A549 (cell line): ENCODE measurements around the gene OR5B2. TPM values are rescaled to one million over a fixed set of nuclear protein-coding genes. Genes with fewer than 3 reads are reported as not detected.

Experiments used
- ATAC-seq, 2 experiments: fragments of 200-7000 bp in 1 of 2; fragments of >200 bp in 1 of 2; cut with Nextera tagmentation in 1 of 2; cut with Tn5 transposase in 1 of 2; 3 replicates each; pipeline versions ENCODE4 v1.8.0 to v1.9.1; 2018 to 2020; ENCODE audit warnings: mild to moderate bottlenecking in 1 of 2, moderate library complexity in 1 of 2
- CTCF ChIA-PET: fragments of 300-600 bp; sonication (Branson Sonifier 250); formaldehyde crosslinking; extraction: SDS; loops from one replicate; lab custom pipeline; 2021; ENCODE audit warnings: antibody characterized with exemption, inconsistent platforms; lab: Yijun Ruan, JAX
- POLR2A ChIA-PET: fragments of 350-600 bp; formaldehyde crosslinking; extraction: SDS; loops from one replicate; lab custom pipeline; 2021; ENCODE audit warnings: antibody characterized with exemption, inconsistent platforms; lab: Yijun Ruan, JAX
- DNase-seq, 2 experiments: peaks; one replicate each; pipeline versions ENCODE4 v3.0.0 to v3.0.0-alpha.2; 2011 to 2016; ENCODE audit warnings: low read depth in 1 of 2, low spot score in 1 of 2
- FAIRE-seq: peaks from 2 replicates; lab custom pipeline; 2011; peaks lifted over from hg19 to GRCh38; lab: Jason Lieb, UNC
- H3K27ac ChIP-seq, 2 experiments: fragments of >200 bp; sonication (Bioruptor Twin); formaldehyde crosslinking; 3 replicates each; pipeline ENCODE4 v1.5.1; 2016 to 2017
- H3K4me1 ChIP-seq: fragments of >200 bp; sonication (Bioruptor Twin); formaldehyde crosslinking; 3 replicates; pipeline ENCODE4 v1.6.1; 2016
- H3K4me2 ChIP-seq: fragments of >200 bp; sonication (Bioruptor Twin); formaldehyde crosslinking; 3 replicates; pipeline ENCODE4 v1.6.1; 2016
- H3K4me3 ChIP-seq: fragments of >200 bp; sonication (Bioruptor Twin); formaldehyde crosslinking; 3 replicates; pipeline ENCODE4 v1.5.1; 2016
- H3K9me3 ChIP-seq: fragments of >200 bp; sonication (Bioruptor Twin); formaldehyde crosslinking; 3 replicates; pipeline ENCODE4 v1.6.1; 2016
- BHLHE40 ChIP-seq: IDR thresholded peaks from 2 replicates; pipeline ENCODE4 v1.6.1; 2012; ENCODE audit warnings: low read depth, low read length, inconsistent platforms
- E2F6 ChIP-seq: IDR thresholded peaks from 2 replicates; pipeline ENCODE4 v1.6.1; 2012; ENCODE audit warnings: low read depth, borderline replicate concordance
- EHMT2 ChIP-seq: fragments of 200-600 bp; sonication (generic); IDR thresholded peaks from 2 replicates; pipeline ENCODE4 v1.6.1; 2016; ENCODE audit warnings: antibody characterized with exemption, low read depth, mild to moderate bottlenecking, moderate library complexity
- ESRRA ChIP-seq: fragments of 150-350 bp; IDR thresholded peaks from 2 replicates; pipeline ENCODE4 v1.6.1; 2014; ENCODE audit warnings: mild to moderate bottlenecking, low read length, borderline replicate concordance
- FOSL2 ChIP-seq, 2 experiments: fragments of 450-650 bp in 1 of 2; fragments of >200 bp in 1 of 2; sonication (Bioruptor Twin) in 1 of 2; formaldehyde crosslinking; IDR thresholded peaks; 2 replicates each; pipeline versions ENCODE4 v1.5.0 to v1.6.1; 2016 to 2020; ENCODE audit warnings: mild to moderate bottlenecking in 1 of 2, moderate library complexity in 1 of 2
- FOXS1 ChIP-seq: fragments of 250-450 bp; sonication (Bioruptor Pico); IDR thresholded peaks from 2 replicates; pipeline ENCODE4 v1.5.0; 2020; ENCODE audit warnings: mild to moderate bottlenecking, moderate library complexity
- HEYL ChIP-seq: fragments of 250-450 bp; sonication (Bioruptor Pico); IDR thresholded peaks from 2 replicates; pipeline ENCODE4 v1.8.0; 2021; ENCODE audit warnings: mild to moderate bottlenecking, moderate library complexity
- HMGXB4 ChIP-seq: fragments of 250-450 bp; sonication (Bioruptor Pico); IDR thresholded peaks from 2 replicates; pipeline ENCODE4 v1.5.0; 2021; ENCODE audit warnings: mild to moderate bottlenecking, moderate library complexity, borderline replicate concordance
- HOXA7 ChIP-seq: fragments of 250-450 bp; sonication (Bioruptor Pico); IDR thresholded peaks from 2 replicates; pipeline ENCODE4 v1.5.0; 2020; ENCODE audit warnings: mild to moderate bottlenecking, moderate library complexity
- HOXB5 ChIP-seq: fragments of 250-450 bp; sonication (Bioruptor Pico); IDR thresholded peaks from 2 replicates; pipeline ENCODE4 v1.5.0; 2020; ENCODE audit warnings: mild to moderate bottlenecking, moderate library complexity
- JUN ChIP-seq, 2 experiments: fragments of >200 bp; sonication (Bioruptor Twin); formaldehyde crosslinking; IDR thresholded peaks; 2 replicates in 1 of 2; 3 replicates in 1 of 2; pipeline ENCODE4 v1.6.1; 2016 to 2017
- JUNB ChIP-seq: fragments of >200 bp; sonication (Bioruptor Twin); formaldehyde crosslinking; IDR thresholded peaks from 2 replicates; pipeline ENCODE4 v1.6.1; 2016
- KDM1A ChIP-seq: fragments of 200-600 bp; sonication (generic); IDR thresholded peaks from 2 replicates; pipeline ENCODE4 v1.6.1; 2016; ENCODE audit warnings: low read depth, mild to moderate bottlenecking
- KDM5A ChIP-seq: fragments of 200-600 bp; sonication (generic); IDR thresholded peaks from 2 replicates; pipeline ENCODE4 v1.6.1; 2016; ENCODE audit warnings: antibody characterized with exemption, mild to moderate bottlenecking
- MYC ChIP-seq: IDR thresholded peaks from 2 replicates; pipeline ENCODE4 v1.6.1; 2012; ENCODE audit warnings: mild to moderate bottlenecking, inconsistent platforms, low read length, improper control_type of control experiment, borderline replicate concordance
- NFE2L2 ChIP-seq: fragments of 150-350 bp; conservative IDR thresholded peaks from 2 replicates; pipeline ENCODE4 v1.6.1; 2014; ENCODE audit warnings: low read length
- PBX3 ChIP-seq: IDR thresholded peaks from 2 replicates; pipeline ENCODE4 v1.6.1; 2012
- POLR2AphosphoS2 ChIP-seq: conservative IDR thresholded peaks from 2 replicates; pipeline ENCODE4 v1.6.1; 2012; ENCODE audit warnings: low read length, improper control_type of control experiment, inconsistent platforms
- RAD21 ChIP-seq, 2 experiments: fragments of >200 bp in 1 of 2; sonication (Bioruptor Twin) in 1 of 2; formaldehyde crosslinking in 1 of 2; IDR thresholded peaks in 1 of 2; conservative IDR thresholded peaks in 1 of 2; 2 replicates in 1 of 2; 3 replicates in 1 of 2; pipeline ENCODE4 v1.6.1; 2012 to 2018; ENCODE audit warnings: inconsistent platforms in 1 of 2
- RARB ChIP-seq: fragments of 250-450 bp; sonication (Bioruptor Pico); IDR thresholded peaks from 2 replicates; pipeline ENCODE4 v1.8.0; 2021; ENCODE audit warnings: mild to moderate bottlenecking, moderate library complexity
- SMC3 ChIP-seq: fragments of >200 bp; sonication (Bioruptor Twin); formaldehyde crosslinking; IDR thresholded peaks from 3 replicates; pipeline ENCODE4 v1.6.1; 2018; ENCODE audit warnings: inconsistent platforms
- USF2 ChIP-seq: fragments of 450-650 bp; IDR thresholded peaks from 2 replicates; pipeline ENCODE4 v1.6.1; 2014; ENCODE audit warnings: antibody characterized with exemption
- ZC3H11A ChIP-seq: fragments of 450-650 bp; IDR thresholded peaks from 2 replicates; pipeline ENCODE4 v1.6.1; 2014; ENCODE audit warnings: antibody characterized with exemption, mild to moderate bottlenecking
- ZSCAN20 ChIP-seq: fragments of 250-450 bp; sonication (Bioruptor Pico); IDR thresholded peaks from 2 replicates; pipeline ENCODE4 v1.8.0; 2022; ENCODE audit warnings: mild to moderate bottlenecking, moderate library complexity
- WGBS: methylation state at CpG from one replicate; pipeline ENCODE4 v1.1.6; 2017; ENCODE audit errors: missing lambda C conversion rate; 5-methylcytosine and 5-hydroxymethylcytosine counted together
- polyA plus RNA-seq, 4 experiments: library from polyadenylated mRNA; depleted of rRNA in 3 of 4; stranded (reverse); fragments of >200 nt; fragmentation: RNase III in 1 of 4; extraction: RNeasy Plus Mini Kit Qiagen cat#74134 plus additional on column Dnase treatment in 1 of 4; gene quantifications; 2 replicates in 3 of 4; 3 replicates in 1 of 4; pipeline ENCODE4 v1.2.3, GENCODE V29; 2011 to 2017

OR5B2 gene
- polyA plus RNA-seq, 2 of the 4 experiments (the other 2 are of a cell fraction), result not detected

GRCh38 chr11:58394195-58394594, 33.7 kb downstream of the OR5B2 start:
- TF ChIP-seq E2F6, result no peak
- FAIRE-seq, result no peak
- ATAC-seq, result no peak
- Histone ChIP-seq H3K27ac (no peak overlapping the region), H3K4me3 (no peak overlapping the region), H3K4me1 (no peaks in the 10 kb centered on the region), H3K9me3 (0 out of 3 replicates have a peak, but pooled peaks cover 3% of the 10 kb centered on the region), H3K4me2 (no peak overlapping the region)
- DNase-seq, result no peak
- POLR2A ChIA-PET, result no interaction called here
- CTCF ChIA-PET, result interaction anchor here (0.6 kb wide), 1 partner anchor 457 kb away, joined by 3 read pairs; no protein-coding TSS in a partner anchor

GRCh38 chr11:58392746-58393145, 35.2 kb downstream of the OR5B2 start:
- H3K4me2 ChIP-seq, result no peak overlapping the region
- 0 out of 3 replicates have a peak, but pooled peaks cover 3% of the 10 kb centered on the region for H3K9me3 ChIP-seq
- FAIRE-seq (no peak), DNase-seq (no peak), ATAC-seq (no peak)
- H3K27ac ChIP-seq, result no peak overlapping the region
- ChIA-PET POLR2A (no interaction called here), CTCF (no interaction called here)
- TF ChIP-seq RAD21 (conservative IDR thresholded peaks at IDR 0.05 in 1 of 2, IDR thresholded peaks at IDR 0.05 in 1 of 2), result no peak
- TF ChIP-seq HMGXB4, result no peak
- TF ChIP-seq FOSL2 (IDR thresholded peaks at IDR 0.05), result no peak
- no peak for TF ChIP-seq FOSL2 (CRISPR knock-in tag; IDR thresholded peaks at IDR 0.05)
- TF ChIP-seq HOXB5, result no peak
- no peak for TF ChIP-seq MYC
- TF ChIP-seq SMC3, result no peak
- no peak for TF ChIP-seq BHLHE40
- no peak for TF ChIP-seq KDM1A
- H3K4me3 ChIP-seq, result no peak overlapping the region
- WGBS, result 0% methylated on average over 1 of the region's 1 CpG
- H3K4me1 ChIP-seq, result no peaks in the 10 kb centered on the region

- no peak overlapping the region for H3K4me2 ChIP-seq
- H3K9me3 ChIP-seq, result 0 out of 3 replicates have a peak, but pooled peaks cover 3% of the 10 kb centered on the region
- no peak overlapping the region for H3K4me3 ChIP-seq
- TF ChIP-seq USF2 (no peak), E2F6 (no peak), KDM5A (no peak), NFE2L2 (no peak), ZC3H11A (no peak), BHLHE40 (no peak), ESRRA (no peak), FOXS1 (CRISPR knock-in tag) (no peak), SMC3 (no peak), POLR2AphosphoS2 (no peak), HOXA7 (no peak), EHMT2 (no peak), HEYL (CRISPR knock-in tag) (no peak), ZSCAN20 (CRISPR knock-in tag) (no peak), JUNB (no peak), PBX3 (no peak), RARB (no peak), JUN (IDR thresholded peaks at IDR 0.05) (no peak)
- ChIA-PET POLR2A (no interaction called here), CTCF (no interaction called here)
- H3K4me1 ChIP-seq, result no peaks in the 10 kb centered on the region
- 2% methylated on average over 1 of the region's 1 CpG for WGBS
- no peak for FAIRE-seq
- H3K27ac ChIP-seq, result no peak overlapping the region
- no peak for DNase-seq
- ATAC-seq, result no peak
These were observed 36.0 kb downstream of the OR5B2 start for GRCh38 chr11:58391879-58392278.
